ENCODE measurements around the gene SNAI1. TPM values are rescaled to one million over a fixed set of nuclear protein-coding genes. Genes with fewer than 3 reads are reported as not detected.

Gene SNAI1
- total and polyA plus RNA-seq, 2 of the 4 experiments (the other 2 are of a cell fraction) = 0.54 to 13.7 TPM

DNA sequence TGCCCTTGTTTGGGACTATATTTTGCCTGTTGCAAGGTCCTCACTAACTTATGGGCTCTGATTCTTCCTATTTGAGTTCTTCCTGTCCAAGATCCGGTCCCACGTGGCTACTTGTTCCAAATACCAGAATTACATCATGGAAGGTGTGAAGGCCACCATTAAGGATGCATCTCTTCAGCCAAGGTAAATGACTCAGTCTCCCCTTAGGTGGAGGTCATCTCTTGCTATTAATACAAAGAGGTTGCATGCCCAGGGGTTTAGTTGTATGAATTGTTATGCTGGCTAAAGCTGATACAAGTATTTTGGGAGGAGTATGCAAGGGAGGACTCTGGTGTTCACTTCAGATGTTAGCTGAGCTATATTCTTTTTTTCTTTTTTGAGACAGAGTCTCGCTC is 37.5 kb upstream of the SNAI1 start:
- peaks cover 24 to 57% of the 10 kb centered on the region in 2 experiments for H3K79me1 ChIP-seq (ENCODE audit: low read depth in 1 of 2, low read length in 2 of 2)
- no peak overlapping the region for H4K5ac ChIP-seq (ENCODE audit: low read depth, low read length)
- TF ChIP-seq RAD21 (IDR thresholded peaks at IDR 0.05; ENCODE audit: low read length) (no peak), RCOR1 (IDR thresholded peaks at IDR 0.05; ENCODE audit: insufficient replicate concordance, low read length) (no peak), MAFK (IDR thresholded peaks at IDR 0.05; ENCODE audit: low read depth, low read length) (no peak), MXI1 (IDR thresholded peaks at IDR 0.05; ENCODE audit: borderline replicate concordance, low read depth, low read length) (no peak), POLR2A (IDR thresholded peaks at IDR 0.05; ENCODE audit: low read depth, low read length) (no peak), CHD1 (IDR thresholded peaks at IDR 0.05; ENCODE audit: low read depth, low read length) (no peak), RFX5 (IDR thresholded peaks at IDR 0.05; ENCODE audit: low read depth, low read length) (no peak)
- TF ChIP-seq, protein P1, sequence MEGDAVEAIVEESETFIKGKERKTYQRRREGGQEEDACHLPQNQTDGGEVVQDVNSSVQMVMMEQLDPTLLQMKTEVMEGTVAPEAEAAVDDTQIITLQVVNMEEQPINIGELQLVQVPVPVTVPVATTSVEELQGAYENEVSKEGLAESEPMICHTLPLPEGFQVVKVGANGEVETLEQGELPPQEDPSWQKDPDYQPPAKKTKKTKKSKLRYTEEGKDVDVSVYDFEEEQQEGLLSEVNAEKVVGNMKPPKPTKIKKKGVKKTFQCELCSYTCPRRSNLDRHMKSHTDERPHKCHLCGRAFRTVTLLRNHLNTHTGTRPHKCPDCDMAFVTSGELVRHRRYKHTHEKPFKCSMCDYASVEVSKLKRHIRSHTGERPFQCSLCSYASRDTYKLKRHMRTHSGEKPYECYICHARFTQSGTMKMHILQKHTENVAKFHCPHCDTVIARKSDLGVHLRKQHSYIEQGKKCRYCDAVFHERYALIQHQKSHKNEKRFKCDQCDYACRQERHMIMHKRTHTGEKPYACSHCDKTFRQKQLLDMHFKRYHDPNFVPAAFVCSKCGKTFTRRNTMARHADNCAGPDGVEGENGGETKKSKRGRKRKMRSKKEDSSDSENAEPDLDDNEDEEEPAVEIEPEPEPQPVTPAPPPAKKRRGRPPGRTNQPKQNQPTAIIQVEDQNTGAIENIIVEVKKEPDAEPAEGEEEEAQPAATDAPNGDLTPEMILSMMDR (conservative IDR thresholded peaks at IDR 0.05; ENCODE audit: low read depth, low read length) = no peak
- TF ChIP-seq, protein P2, sequence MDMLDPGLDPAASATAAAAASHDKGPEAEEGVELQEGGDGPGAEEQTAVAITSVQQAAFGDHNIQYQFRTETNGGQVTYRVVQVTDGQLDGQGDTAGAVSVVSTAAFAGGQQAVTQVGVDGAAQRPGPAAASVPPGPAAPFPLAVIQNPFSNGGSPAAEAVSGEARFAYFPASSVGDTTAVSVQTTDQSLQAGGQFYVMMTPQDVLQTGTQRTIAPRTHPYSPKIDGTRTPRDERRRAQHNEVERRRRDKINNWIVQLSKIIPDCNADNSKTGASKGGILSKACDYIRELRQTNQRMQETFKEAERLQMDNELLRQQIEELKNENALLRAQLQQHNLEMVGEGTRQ (IDR thresholded peaks at IDR 0.05; ENCODE audit: low read depth, low read length) = no peak
- TF ChIP-seq, protein P3, sequence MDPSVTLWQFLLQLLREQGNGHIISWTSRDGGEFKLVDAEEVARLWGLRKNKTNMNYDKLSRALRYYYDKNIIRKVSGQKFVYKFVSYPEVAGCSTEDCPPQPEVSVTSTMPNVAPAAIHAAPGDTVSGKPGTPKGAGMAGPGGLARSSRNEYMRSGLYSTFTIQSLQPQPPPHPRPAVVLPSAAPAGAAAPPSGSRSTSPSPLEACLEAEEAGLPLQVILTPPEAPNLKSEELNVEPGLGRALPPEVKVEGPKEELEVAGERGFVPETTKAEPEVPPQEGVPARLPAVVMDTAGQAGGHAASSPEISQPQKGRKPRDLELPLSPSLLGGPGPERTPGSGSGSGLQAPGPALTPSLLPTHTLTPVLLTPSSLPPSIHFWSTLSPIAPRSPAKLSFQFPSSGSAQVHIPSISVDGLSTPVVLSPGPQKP (IDR thresholded peaks at IDR 0.05; ENCODE audit: borderline replicate concordance, low read depth, low read length) = no peak
- DNase-seq (no peak), ATAC-seq (ENCODE audit: low read depth) (no peak)
- H3K9me1 ChIP-seq (ENCODE audit: insufficient read depth, low read length) = peaks cover 17% of the 10 kb centered on the region
- CTCF ChIA-PET = interaction anchor here (0.6 kb wide), 1 partner anchor 15 kb away, joined by 4 read pairs; no protein-coding TSS in a partner anchor
- H3K56ac ChIP-seq (ENCODE audit: extremely low read depth, insufficient read depth, low read length) = no peak overlapping the region
- dilution Hi-C loops (cut with HindIII; ENCODE audit: low sequenced_read_pairs, unreplicated experiment) (no loop called here), intact Hi-C loops (cut with micrococcal nuclease) (no loop called here), in situ Hi-C loops (cut with MboI; ENCODE audit: low sequenced_read_pairs) (no loop called here)
- no CpG with 5 or more reads among the region's 3 CpGs for WGBS, 2 experiments (ENCODE audit: extremely low coverage in 2 of 2, insufficient read length in 1 of 2)
- H4K91ac ChIP-seq (ENCODE audit: insufficient read depth, low read depth, low read length) = no peak overlapping the region
- peaks cover 10% of the 10 kb centered on the region for H3K4me1 ChIP-seq (ENCODE audit: control insufficient read depth, insufficient read depth, low read length)
- H3K18ac ChIP-seq (ENCODE audit: low read depth, low read length) = no peak overlapping the region
- no peaks in the 10 kb centered on the region for H3K9me3 ChIP-seq (ENCODE audit: control insufficient read depth, insufficient read depth, low read length)
- H2BK120ac ChIP-seq (ENCODE audit: low read depth, low read length) = no peak overlapping the region
- peak overlapping the region; percentile 35 for H2BK5ac ChIP-seq (ENCODE audit: low read depth, low read length, poor library complexity, severe bottlenecking)
- POLR2A ChIA-PET (ENCODE audit: unreplicated experiment) = no interaction called here
- H4K8ac ChIP-seq (ENCODE audit: low read depth in 2 of 2, low read length in 2 of 2) = 0 out of 4 replicates have a peak overlapping the region, but pooled peaks of 1 of the 2 experiments have one; percentile 10
- H3K4me2 ChIP-seq (ENCODE audit: low read depth, low read length) = no peak overlapping the region
- no peak overlapping the region for H2AFZ ChIP-seq (replicated peaks; ENCODE audit: low read length, poor library complexity)
- no peak overlapping the region for H3K27ac ChIP-seq (ENCODE audit: insufficient read depth, low read length)
- H3K27me3 ChIP-seq (ENCODE audit: control insufficient read depth, insufficient read depth, low read length) = no peaks in the 10 kb centered on the region
- no peak overlapping the region for H2BK15ac ChIP-seq (ENCODE audit: low read depth, low read length)
- H3K4me3 ChIP-seq (ENCODE audit: insufficient read depth, low read depth, low read length) = no peak overlapping the region
- no peak overlapping the region for H3K14ac ChIP-seq (replicated peaks; ENCODE audit: low read depth, low read length)
- no peak overlapping the region for H2AK9ac ChIP-seq (replicated peaks; ENCODE audit: low read depth, low read length, poor library complexity)
- peaks cover 49% of the 10 kb centered on the region for H3K36me3 ChIP-seq (ENCODE audit: control insufficient read depth, insufficient read depth, low read length)
- peaks cover 24% of the 10 kb centered on the region for H4K20me1 ChIP-seq (ENCODE audit: insufficient read depth, low read length)
- no peak overlapping the region for H2BK20ac ChIP-seq (ENCODE audit: low read depth, low read length)
- H3K4ac ChIP-seq (ENCODE audit: low read depth, low read length) = no peak overlapping the region
- H3K9ac ChIP-seq (ENCODE audit: low read depth, low read length) = no peak overlapping the region
- BruUV-seq (replicated peaks) = no TSS peak
- H3K23ac ChIP-seq (ENCODE audit: low read depth, low read length) = no peak overlapping the region
- H2AK5ac ChIP-seq (ENCODE audit: low read depth, low read length) = no peak overlapping the region; the same call in 1 of the 2 replicates

All from IMR-90 (cell line).